ENCODE data around the gene UBE2E2. TPM values are rescaled to one million over a fixed set of nuclear protein-coding genes. Genes with fewer than 3 reads are reported as not detected.

The UBE2E2 gene
- total RNA-seq, 2 donors from 2014 or later, result 23.2 to 34.5 TPM

DNA sequence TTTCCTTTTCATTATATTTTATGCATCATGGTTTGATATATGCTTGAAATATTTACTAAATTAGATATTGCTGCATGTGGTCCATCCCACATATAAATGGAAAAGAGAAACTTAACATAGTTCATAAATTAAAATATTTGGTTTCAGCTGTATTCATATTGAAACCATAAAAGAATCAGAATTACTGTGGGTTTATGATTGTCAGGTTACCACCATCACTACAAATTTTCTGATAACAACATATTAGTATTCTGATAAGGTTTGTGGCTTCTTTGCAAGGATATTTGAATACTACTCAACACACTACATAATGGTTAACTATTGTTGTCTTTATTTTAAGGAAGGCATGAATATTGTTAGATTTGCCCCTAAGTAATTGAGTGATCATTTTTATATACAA is 235.5 kb downstream of the UBE2E2 start:
- H3K27ac ChIP-seq (ENCODE audit: low read depth, low read length), result no peak overlapping the region
- no peaks in the 10 kb centered on the region for H3K27me3 ChIP-seq (ENCODE audit: control insufficient read depth, insufficient read depth, low read length, poor library complexity, severe bottlenecking)
- no peaks in the 10 kb centered on the region for H3K27me3 Mint-ChIP-seq (ENCODE audit: insufficient read depth)
- TF ChIP-seq, protein P1, sequence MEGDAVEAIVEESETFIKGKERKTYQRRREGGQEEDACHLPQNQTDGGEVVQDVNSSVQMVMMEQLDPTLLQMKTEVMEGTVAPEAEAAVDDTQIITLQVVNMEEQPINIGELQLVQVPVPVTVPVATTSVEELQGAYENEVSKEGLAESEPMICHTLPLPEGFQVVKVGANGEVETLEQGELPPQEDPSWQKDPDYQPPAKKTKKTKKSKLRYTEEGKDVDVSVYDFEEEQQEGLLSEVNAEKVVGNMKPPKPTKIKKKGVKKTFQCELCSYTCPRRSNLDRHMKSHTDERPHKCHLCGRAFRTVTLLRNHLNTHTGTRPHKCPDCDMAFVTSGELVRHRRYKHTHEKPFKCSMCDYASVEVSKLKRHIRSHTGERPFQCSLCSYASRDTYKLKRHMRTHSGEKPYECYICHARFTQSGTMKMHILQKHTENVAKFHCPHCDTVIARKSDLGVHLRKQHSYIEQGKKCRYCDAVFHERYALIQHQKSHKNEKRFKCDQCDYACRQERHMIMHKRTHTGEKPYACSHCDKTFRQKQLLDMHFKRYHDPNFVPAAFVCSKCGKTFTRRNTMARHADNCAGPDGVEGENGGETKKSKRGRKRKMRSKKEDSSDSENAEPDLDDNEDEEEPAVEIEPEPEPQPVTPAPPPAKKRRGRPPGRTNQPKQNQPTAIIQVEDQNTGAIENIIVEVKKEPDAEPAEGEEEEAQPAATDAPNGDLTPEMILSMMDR (conservative IDR thresholded peaks at IDR 0.05), result no peak
- peaks cover 6% of the 10 kb centered on the region for H3K4me1 ChIP-seq (ENCODE audit: control insufficient read depth, insufficient read depth, low read length)
- no peak overlapping the region for H3K4me3 ChIP-seq (ENCODE audit: low read length)
- H3K9me3 ChIP-seq (ENCODE audit: control insufficient read depth, low read length), result no peaks in the 10 kb centered on the region
- H3K9ac ChIP-seq (ENCODE audit: extremely low read depth, low read length, poor library complexity, severe bottlenecking), result no peak overlapping the region
- no peaks in the 10 kb centered on the region for H3K9me3 Mint-ChIP-seq
- H3K36me3 Mint-ChIP-seq (ENCODE audit: low read depth), result no peaks in the 10 kb centered on the region
- no peak overlapping the region for H3K4me3 Mint-ChIP-seq
- peaks cover 14% of the 10 kb centered on the region for H3K4me1 Mint-ChIP-seq
- no peak overlapping the region for H3K27ac Mint-ChIP-seq
- no peak for DNase-seq
- H3K36me3 ChIP-seq (ENCODE audit: control insufficient read depth, insufficient read depth, low read length), result no peaks in the 10 kb centered on the region

DNA sequence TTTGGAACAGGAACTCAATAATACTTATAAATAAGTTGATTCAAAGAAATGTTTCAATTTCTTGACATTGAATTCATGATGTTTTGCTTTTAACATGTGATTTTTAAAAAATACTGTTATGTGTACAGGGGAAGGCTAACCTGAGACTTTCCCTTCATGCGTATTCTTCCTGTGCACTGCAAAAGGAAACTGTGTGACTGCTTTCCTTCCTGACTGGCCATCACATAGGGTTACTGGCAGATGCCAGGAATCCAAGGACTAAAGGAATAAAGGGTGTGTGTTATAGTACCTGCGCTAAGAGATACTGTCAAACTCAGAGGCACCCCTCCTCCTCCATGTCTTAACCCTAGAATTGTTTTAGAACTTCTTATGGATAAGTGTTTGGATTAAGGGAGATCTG is 236.0 kb downstream of the UBE2E2 start:
- no peak overlapping the region for H3K27ac Mint-ChIP-seq
- no peaks in the 10 kb centered on the region for H3K36me3 Mint-ChIP-seq (ENCODE audit: low read depth)
- Histone ChIP-seq H3K9me3 (ENCODE audit: control insufficient read depth, low read length) (no peaks in the 10 kb centered on the region), H3K27me3 (ENCODE audit: control insufficient read depth, insufficient read depth, low read length, poor library complexity, severe bottlenecking) (no peaks in the 10 kb centered on the region), H3K4me3 (ENCODE audit: low read length) (no peak overlapping the region), H3K36me3 (ENCODE audit: control insufficient read depth, insufficient read depth, low read length) (no peaks in the 10 kb centered on the region), H3K27ac (ENCODE audit: low read depth, low read length) (no peak overlapping the region), H3K4me1 (ENCODE audit: control insufficient read depth, insufficient read depth, low read length) (peaks cover 6% of the 10 kb centered on the region), H3K9ac (ENCODE audit: extremely low read depth, low read length, poor library complexity, severe bottlenecking) (no peak overlapping the region)
- TF ChIP-seq, protein P1 (conservative IDR thresholded peaks at IDR 0.05), result no peak
- peaks cover 14% of the 10 kb centered on the region for H3K4me1 Mint-ChIP-seq
- H3K27me3 Mint-ChIP-seq (ENCODE audit: insufficient read depth), result no peaks in the 10 kb centered on the region
- 90% methylated on average over 1 to 2 of the region's 2 CpGs for WGBS, 2 experiments (ENCODE audit: insufficient coverage in 1 of 2, insufficient read length in 1 of 2)
- no peaks in the 10 kb centered on the region for H3K9me3 Mint-ChIP-seq
- no peak for DNase-seq
- no peak overlapping the region for H3K4me3 Mint-ChIP-seq

DNA sequence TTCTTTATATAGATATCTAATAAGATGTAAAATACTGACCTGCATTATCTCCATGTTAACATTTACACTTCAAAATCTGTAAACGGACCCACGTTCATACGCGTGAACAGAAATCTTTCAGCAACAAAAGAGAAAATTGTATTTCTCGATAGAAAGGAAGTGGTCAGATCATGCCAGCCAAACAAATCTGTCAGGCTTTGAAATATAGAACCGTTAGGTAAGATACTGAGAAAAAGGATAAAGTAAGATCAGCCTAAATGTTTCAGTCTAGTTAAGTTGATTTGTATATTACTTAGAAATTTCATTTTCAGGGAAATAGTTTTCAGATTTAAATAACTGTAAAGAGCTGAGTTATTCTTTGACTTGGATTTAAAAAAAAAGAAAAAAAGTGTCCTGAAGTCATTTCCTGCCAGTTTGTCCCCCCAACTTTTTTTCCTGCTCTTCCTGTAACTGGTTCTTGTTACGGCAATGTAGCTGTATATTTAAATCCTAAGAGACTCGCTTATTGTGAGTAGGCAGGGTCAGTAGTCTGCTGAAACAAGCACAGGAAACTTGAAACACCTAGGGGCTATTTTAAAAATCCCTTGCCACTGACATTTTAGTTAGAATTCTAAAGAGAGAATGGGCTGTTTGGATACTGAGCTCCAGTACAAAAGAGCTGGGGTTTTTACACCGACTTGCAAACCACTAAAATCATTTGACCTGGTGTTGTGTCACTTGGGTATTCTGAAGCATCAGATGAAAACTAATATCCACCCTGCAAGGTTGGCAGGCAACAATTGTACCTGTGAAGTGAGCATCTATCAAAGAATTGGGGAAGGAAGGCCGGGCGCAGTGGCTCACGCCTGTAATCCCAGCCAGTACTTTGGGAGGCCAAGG is 237.5 kb downstream of the UBE2E2 start:
- Mint-ChIP-seq H3K4me3 (no peak overlapping the region), H3K27me3 (ENCODE audit: insufficient read depth) (no peaks in the 10 kb centered on the region), H3K9me3 (no peaks in the 10 kb centered on the region), H3K4me1 (peaks cover 8% of the 10 kb centered on the region), H3K27ac (no peak overlapping the region), H3K36me3 (ENCODE audit: low read depth) (no peaks in the 10 kb centered on the region)
- Histone ChIP-seq H3K27ac (ENCODE audit: low read depth, low read length) (no peak overlapping the region), H3K9ac (ENCODE audit: extremely low read depth, low read length, poor library complexity, severe bottlenecking) (no peak overlapping the region), H3K4me3 (ENCODE audit: low read length) (no peak overlapping the region), H3K9me3 (ENCODE audit: control insufficient read depth, low read length) (no peaks in the 10 kb centered on the region), H3K27me3 (ENCODE audit: control insufficient read depth, insufficient read depth, low read length, poor library complexity, severe bottlenecking) (no peaks in the 10 kb centered on the region), H3K4me1 (ENCODE audit: control insufficient read depth, insufficient read depth, low read length) (no peaks in the 10 kb centered on the region), H3K36me3 (ENCODE audit: control insufficient read depth, insufficient read depth, low read length) (no peaks in the 10 kb centered on the region)
- whole genome bisulfite sequencing, 2 experiments (ENCODE audit: insufficient coverage in 1 of 2, insufficient read length in 1 of 2), result 92 to 93% methylated on average over 8 to 12 of the region's 12 CpGs
- TF ChIP-seq, protein P1 (conservative IDR thresholded peaks at IDR 0.05), result no peak
- DNase-seq, result no peak
